ENCODE data around the gene TRIO. TPM values are rescaled to one million over a fixed set of nuclear protein-coding genes. Genes with fewer than 3 reads are reported as not detected.

Gene TRIO
- total RNA-seq, 1 experiment from 2014 or later = 68.4 TPM

DNA sequence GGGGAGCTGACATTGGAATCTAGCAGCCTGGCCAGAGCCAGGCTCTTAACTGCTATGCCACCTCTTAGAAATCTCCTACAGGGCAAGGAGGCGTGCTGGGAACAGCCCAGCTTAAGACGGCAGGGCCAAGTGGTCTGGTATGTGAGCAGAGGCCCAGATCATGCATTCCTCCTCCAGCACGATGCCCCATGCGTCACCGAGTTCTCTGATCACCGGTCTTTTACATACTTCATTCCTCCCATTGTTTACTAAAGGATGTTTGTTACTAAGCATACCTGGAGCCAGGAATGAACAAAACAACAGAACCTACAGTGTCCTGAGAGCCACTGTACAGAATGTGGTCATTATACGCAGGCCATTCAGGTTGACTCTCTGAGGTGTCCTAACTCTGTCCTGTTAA is 73.8 kb downstream of the TRIO start:
- ChIA-PET CTCF (no interaction called here), POLR2A (no interaction called here), RAD21 (ENCODE audit: low non-redundant PET in 1 of 2, low total read pairs in 2 of 2, uncharacterized antibody in 2 of 2, unreplicated experiment in 2 of 2) (no interaction called here)
- Histone ChIP-seq H3K4me2 (ENCODE audit: low read length) (no peak overlapping the region), H3K9me3 (ENCODE audit: control insufficient read depth in 1 of 2, insufficient read depth in 1 of 2, low read depth in 1 of 2, low read length in 2 of 2) (no peaks in the 10 kb centered on the region), H3K27me3 (ENCODE audit: insufficient read depth, low read length) (no peaks in the 10 kb centered on the region), H3K27ac (ENCODE audit: low read depth, low read length) (no peak overlapping the region), H3K9ac (ENCODE audit: low read length) (no peak overlapping the region), H3K4me3 (replicated peaks in 1 of 2; ENCODE audit: low read depth in 1 of 2, low read length in 2 of 2) (no peak overlapping the region), H3K9me2 (ENCODE audit: insufficient read depth) (no peaks in the 10 kb centered on the region), H2AFZ (ENCODE audit: low read depth, low read length, poor library complexity, severe bottlenecking) (no peak overlapping the region), H4K20me1 (ENCODE audit: insufficient read depth) (peaks cover 17% of the 10 kb centered on the region; the same call in 1 of the 2 replicates), H3K36me3 (ENCODE audit: control insufficient read depth in 1 of 2, insufficient read depth in 2 of 2, low read length in 2 of 2) (no peaks in the 10 kb centered on the region), H3K79me2 (ENCODE audit: insufficient read depth, low read length) (peaks cover 97% of the 10 kb centered on the region), H3K4me1 (ENCODE audit: control insufficient read depth in 1 of 2, insufficient read depth in 2 of 2, low read length in 2 of 2) (peaks cover 8 to 13% of the 10 kb centered on the region in 2 experiments; a peak in 3 of 4 replicates)
- no peak for TF ChIP-seq ELF1 (IDR thresholded peaks at IDR 0.05; ENCODE audit: borderline replicate concordance, low read depth)
- TF ChIP-seq, protein P1, sequence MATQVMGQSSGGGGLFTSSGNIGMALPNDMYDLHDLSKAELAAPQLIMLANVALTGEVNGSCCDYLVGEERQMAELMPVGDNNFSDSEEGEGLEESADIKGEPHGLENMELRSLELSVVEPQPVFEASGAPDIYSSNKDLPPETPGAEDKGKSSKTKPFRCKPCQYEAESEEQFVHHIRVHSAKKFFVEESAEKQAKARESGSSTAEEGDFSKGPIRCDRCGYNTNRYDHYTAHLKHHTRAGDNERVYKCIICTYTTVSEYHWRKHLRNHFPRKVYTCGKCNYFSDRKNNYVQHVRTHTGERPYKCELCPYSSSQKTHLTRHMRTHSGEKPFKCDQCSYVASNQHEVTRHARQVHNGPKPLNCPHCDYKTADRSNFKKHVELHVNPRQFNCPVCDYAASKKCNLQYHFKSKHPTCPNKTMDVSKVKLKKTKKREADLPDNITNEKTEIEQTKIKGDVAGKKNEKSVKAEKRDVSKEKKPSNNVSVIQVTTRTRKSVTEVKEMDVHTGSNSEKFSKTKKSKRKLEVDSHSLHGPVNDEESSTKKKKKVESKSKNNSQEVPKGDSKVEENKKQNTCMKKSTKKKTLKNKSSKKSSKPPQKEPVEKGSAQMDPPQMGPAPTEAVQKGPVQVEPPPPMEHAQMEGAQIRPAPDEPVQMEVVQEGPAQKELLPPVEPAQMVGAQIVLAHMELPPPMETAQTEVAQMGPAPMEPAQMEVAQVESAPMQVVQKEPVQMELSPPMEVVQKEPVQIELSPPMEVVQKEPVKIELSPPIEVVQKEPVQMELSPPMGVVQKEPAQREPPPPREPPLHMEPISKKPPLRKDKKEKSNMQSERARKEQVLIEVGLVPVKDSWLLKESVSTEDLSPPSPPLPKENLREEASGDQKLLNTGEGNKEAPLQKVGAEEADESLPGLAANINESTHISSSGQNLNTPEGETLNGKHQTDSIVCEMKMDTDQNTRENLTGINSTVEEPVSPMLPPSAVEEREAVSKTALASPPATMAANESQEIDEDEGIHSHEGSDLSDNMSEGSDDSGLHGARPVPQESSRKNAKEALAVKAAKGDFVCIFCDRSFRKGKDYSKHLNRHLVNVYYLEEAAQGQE (IDR thresholded peaks at IDR 0.05; ENCODE audit: low read depth) = no peak
- no peak for TF ChIP-seq YY1 (IDR thresholded peaks at IDR 0.05; ENCODE audit: extremely low read depth, insufficient replicate concordance, low read depth, low read length)
- TF ChIP-seq RAD21 (IDR thresholded peaks at IDR 0.05; ENCODE audit: low read depth) = no peak
- TF ChIP-seq, protein P2, sequence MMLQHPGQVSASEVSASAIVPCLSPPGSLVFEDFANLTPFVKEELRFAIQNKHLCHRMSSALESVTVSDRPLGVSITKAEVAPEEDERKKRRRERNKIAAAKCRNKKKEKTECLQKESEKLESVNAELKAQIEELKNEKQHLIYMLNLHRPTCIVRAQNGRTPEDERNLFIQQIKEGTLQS (IDR thresholded peaks at IDR 0.05) = no peak
- no peak for TF ChIP-seq EZH2 (IDR thresholded peaks at IDR 0.05)
- TF ChIP-seq ZFX (IDR thresholded peaks at IDR 0.05) = no peak
- TF ChIP-seq, protein P3, sequence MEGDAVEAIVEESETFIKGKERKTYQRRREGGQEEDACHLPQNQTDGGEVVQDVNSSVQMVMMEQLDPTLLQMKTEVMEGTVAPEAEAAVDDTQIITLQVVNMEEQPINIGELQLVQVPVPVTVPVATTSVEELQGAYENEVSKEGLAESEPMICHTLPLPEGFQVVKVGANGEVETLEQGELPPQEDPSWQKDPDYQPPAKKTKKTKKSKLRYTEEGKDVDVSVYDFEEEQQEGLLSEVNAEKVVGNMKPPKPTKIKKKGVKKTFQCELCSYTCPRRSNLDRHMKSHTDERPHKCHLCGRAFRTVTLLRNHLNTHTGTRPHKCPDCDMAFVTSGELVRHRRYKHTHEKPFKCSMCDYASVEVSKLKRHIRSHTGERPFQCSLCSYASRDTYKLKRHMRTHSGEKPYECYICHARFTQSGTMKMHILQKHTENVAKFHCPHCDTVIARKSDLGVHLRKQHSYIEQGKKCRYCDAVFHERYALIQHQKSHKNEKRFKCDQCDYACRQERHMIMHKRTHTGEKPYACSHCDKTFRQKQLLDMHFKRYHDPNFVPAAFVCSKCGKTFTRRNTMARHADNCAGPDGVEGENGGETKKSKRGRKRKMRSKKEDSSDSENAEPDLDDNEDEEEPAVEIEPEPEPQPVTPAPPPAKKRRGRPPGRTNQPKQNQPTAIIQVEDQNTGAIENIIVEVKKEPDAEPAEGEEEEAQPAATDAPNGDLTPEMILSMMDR (IDR thresholded peaks at IDR 0.05 in 2 of 3, conservative IDR thresholded peaks at IDR 0.05 in 1 of 3; ENCODE audit: borderline replicate concordance in 1 of 3, insufficient read depth in 1 of 3, low read depth in 2 of 3, low read length in 2 of 3) = no peak
- TF ChIP-seq SIN3A (IDR thresholded peaks at IDR 0.05; ENCODE audit: low read depth) = no peak
- no peak for TF ChIP-seq ZNF274 (IDR thresholded peaks at IDR 0.05; ENCODE audit: low read depth, low read length)
- no peak for TF ChIP-seq SRF (IDR thresholded peaks at IDR 0.05; ENCODE audit: low read depth)
- TF ChIP-seq POLR2A (IDR thresholded peaks at IDR 0.05; ENCODE audit: borderline replicate concordance, extremely low read depth, insufficient read depth, insufficient read length) = no peak
- TF ChIP-seq EZH2phosphoT487 (IDR thresholded peaks at IDR 0.05; ENCODE audit: borderline replicate concordance) = no peak
- no peak for TF ChIP-seq SP1 (IDR thresholded peaks at IDR 0.05; ENCODE audit: low read depth)
- TF ChIP-seq CBX3 (IDR thresholded peaks at IDR 0.05; ENCODE audit: low read depth) = no peak
- no peak for TF ChIP-seq EGR1 (IDR thresholded peaks at IDR 0.05; ENCODE audit: low read depth)
- intact Hi-C loops (cut with micrococcal nuclease) = no loop called here
- ATAC-seq (no peak), DNase-seq (ENCODE audit: low read depth, low spot score) (no peak)
- BruUV-seq (replicated peaks) = no TSS peak

All from HCT116 (cell line).